Stimulated activated CD8-positive, alpha-beta memory T cell treated with anti-CD3 and anti-CD28 coated beads, Interleukin-4, amount 100 ng/mL, for 48 hours (primary cell): ENCODE measurements around the gene ANXA1.

Experiments used
- DNase-seq: peaks from one replicate; pipeline ENCODE4 v3.0.0-alpha.2; 2020

The ANXA1 gene

GRCh38 chr9:73215249-73215648, 63.6 kb downstream of the ANXA1 start:
- no peak for DNase-seq

- no peak for DNase-seq
These were observed 64.4 kb downstream of the ANXA1 start for GRCh38 chr9:73216100-73216499.
